ENCODE results near the gene RNF7.

DNA sequence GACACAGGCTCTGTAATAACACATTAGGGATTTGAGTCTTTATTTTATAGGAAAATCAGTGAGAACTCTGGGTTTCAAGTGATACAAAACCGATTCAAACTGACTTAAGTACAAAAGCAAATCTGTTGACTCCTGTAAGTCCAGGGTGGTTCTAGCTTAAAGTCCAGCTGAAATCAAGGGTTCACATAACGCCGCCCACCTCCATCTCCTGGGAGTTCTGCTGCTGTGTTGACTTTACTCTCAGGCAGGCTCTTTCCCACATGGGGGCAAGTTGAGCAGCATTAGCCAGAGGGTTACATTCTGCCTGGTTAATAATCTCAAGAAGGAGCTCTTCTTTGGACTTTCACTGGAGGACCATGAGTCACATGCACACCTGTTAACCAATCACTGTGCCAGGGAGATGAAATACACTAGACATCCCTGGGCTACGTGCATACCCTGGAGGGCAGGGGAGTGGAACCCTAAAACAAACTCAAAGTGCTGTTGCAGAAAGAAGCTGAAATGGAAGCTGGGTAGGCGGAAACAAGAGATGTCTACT lies 9.7 kb upstream of the RNF7 start:
- TF ChIP-seq, protein P1, sequence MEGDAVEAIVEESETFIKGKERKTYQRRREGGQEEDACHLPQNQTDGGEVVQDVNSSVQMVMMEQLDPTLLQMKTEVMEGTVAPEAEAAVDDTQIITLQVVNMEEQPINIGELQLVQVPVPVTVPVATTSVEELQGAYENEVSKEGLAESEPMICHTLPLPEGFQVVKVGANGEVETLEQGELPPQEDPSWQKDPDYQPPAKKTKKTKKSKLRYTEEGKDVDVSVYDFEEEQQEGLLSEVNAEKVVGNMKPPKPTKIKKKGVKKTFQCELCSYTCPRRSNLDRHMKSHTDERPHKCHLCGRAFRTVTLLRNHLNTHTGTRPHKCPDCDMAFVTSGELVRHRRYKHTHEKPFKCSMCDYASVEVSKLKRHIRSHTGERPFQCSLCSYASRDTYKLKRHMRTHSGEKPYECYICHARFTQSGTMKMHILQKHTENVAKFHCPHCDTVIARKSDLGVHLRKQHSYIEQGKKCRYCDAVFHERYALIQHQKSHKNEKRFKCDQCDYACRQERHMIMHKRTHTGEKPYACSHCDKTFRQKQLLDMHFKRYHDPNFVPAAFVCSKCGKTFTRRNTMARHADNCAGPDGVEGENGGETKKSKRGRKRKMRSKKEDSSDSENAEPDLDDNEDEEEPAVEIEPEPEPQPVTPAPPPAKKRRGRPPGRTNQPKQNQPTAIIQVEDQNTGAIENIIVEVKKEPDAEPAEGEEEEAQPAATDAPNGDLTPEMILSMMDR (IDR thresholded peaks at IDR 0.05; ENCODE audit: low read length): no peak
- no peak for TF ChIP-seq EZH2 (IDR thresholded peaks at IDR 0.05; ENCODE audit: borderline replicate concordance, low read length)

Data from OCI-LY1 (cell line).